ENCODE data around the gene TXLNG. TPM values are rescaled to one million over a fixed set of nuclear protein-coding genes. Genes with fewer than 3 reads are reported as not detected.
"Not testable (repeated sequence)": the region's sequence is repeated elsewhere in the genome, so short reads cannot be mapped to it uniquely, and the experiment has no call there.

TXLNG gene
- total RNA-seq, 1 donor from 2014 or later = 25.8 TPM

- Mint-ChIP-seq H3K4me1 (ENCODE audit: low read depth) (peaks cover 6% of the 10 kb centered on the region), H3K27me3 (no peaks in the 10 kb centered on the region), H3K9me3 (ENCODE audit: low read depth) (peaks cover 4% of the 10 kb centered on the region), H3K27ac (no peak overlapping the region), H3K4me3 (ENCODE audit: low read depth) (no peak overlapping the region), H3K36me3 (ENCODE audit: insufficient read depth) (peaks cover 1% of the 10 kb centered on the region)
- no peak for TF ChIP-seq CTCF (IDR thresholded peaks at IDR 0.05; ENCODE audit: unreplicated experiment)
- no peak for DNase-seq (ENCODE audit: low spot score, unreplicated experiment)
These were observed 11.5 kb upstream of the TXLNG start for GRCh38 chrX:16774746-16775145.

DNA sequence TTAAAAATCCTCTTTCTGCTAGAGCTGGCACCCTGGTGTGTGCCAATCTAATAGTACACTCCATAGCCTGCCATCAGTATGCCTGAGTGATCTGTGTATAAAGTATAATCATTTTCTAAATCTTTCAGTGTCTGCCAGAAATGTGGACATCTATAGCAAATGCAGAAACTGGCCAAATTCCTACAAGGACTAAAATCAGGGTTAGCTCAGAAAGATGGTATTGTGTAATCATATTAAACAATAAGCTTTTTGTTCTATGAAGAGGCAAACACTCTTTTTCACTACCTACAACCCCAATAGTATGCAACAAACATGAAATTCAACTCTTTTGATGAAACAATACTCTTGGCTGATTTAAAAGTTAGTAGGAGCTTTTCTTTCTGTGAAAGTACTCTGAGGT lies 7.7 kb upstream of the TXLNG start:
- no peak for DNase-seq (ENCODE audit: low spot score, unreplicated experiment)
- H3K4me1 Mint-ChIP-seq (ENCODE audit: low read depth) = no peaks in the 10 kb centered on the region
- no peaks in the 10 kb centered on the region for H3K27me3 Mint-ChIP-seq
- H3K36me3 Mint-ChIP-seq (ENCODE audit: insufficient read depth) = no peaks in the 10 kb centered on the region
- no peak overlapping the region for H3K4me3 Mint-ChIP-seq (ENCODE audit: low read depth)
- H3K27ac Mint-ChIP-seq = no peak overlapping the region
- no peak for TF ChIP-seq CTCF (IDR thresholded peaks at IDR 0.05; ENCODE audit: unreplicated experiment)
- no peaks in the 10 kb centered on the region for H3K9me3 Mint-ChIP-seq (ENCODE audit: low read depth)

DNA sequence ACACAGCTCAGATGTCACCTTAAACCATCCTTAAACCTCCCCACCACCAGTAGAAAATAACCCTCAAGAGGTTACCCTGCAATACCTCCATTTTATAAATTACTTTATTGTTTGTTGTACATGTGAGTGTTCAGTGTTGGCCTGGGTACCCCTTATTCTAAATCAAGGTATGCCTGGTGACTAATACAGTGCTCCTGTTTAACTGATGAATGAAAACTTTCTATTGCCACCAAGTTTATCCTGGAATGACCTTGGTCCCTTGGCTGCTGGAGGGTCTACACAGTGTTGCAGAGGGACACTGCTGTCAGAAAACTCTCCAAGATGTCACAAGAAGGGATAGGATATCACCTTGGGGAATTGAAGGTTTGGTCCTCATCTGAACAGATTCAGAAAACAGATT lies 7.3 kb upstream of the TXLNG start:
- Mint-ChIP-seq H3K27ac (no peak overlapping the region), H3K36me3 (ENCODE audit: insufficient read depth) (no peaks in the 10 kb centered on the region), H3K9me3 (ENCODE audit: low read depth) (no peaks in the 10 kb centered on the region), H3K4me3 (ENCODE audit: low read depth) (no peak overlapping the region), H3K27me3 (no peaks in the 10 kb centered on the region), H3K4me1 (ENCODE audit: low read depth) (no peaks in the 10 kb centered on the region)
- TF ChIP-seq CTCF (IDR thresholded peaks at IDR 0.05; ENCODE audit: unreplicated experiment) = no peak
- DNase-seq (ENCODE audit: low spot score, unreplicated experiment) = no peak

DNA sequence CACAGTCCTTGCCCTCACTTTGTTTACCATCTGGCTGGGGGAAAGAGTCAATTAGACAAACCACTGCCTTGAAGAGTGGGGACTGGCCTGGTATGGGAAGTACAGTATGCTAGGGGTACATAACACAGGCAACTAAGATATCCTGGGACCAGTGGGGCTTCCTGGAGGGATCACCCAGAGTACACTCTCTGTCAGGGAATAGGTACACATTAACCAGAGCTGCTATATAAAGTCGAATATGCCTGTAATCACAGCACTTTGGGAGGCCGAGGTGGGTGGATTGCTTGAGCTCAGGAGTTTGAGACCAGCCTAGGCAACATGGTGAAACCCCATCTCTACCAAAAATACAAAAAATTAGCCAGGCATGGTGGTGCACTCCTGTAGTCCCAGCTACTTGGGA lies 6.5 kb upstream of the TXLNG start:
- H3K9me3 Mint-ChIP-seq (ENCODE audit: low read depth); H3K36me3 Mint-ChIP-seq (ENCODE audit: insufficient read depth); DNase-seq (ENCODE audit: low spot score, unreplicated experiment); H3K4me3 Mint-ChIP-seq (ENCODE audit: low read depth); H3K27me3 Mint-ChIP-seq; H3K27ac Mint-ChIP-seq; H3K4me1 Mint-ChIP-seq (ENCODE audit: low read depth): not testable (repeated sequence)

GRCh38 chrX:16783452-16783851 lies 2.8 kb upstream of the TXLNG start:
- no peaks in the 10 kb centered on the region for H3K9me3 Mint-ChIP-seq (ENCODE audit: low read depth)
- H3K27me3 Mint-ChIP-seq = no peaks in the 10 kb centered on the region
- no peak overlapping the region for H3K4me3 Mint-ChIP-seq (ENCODE audit: low read depth)

GRCh38 chrX:16784440-16784839 lies 1.8 kb upstream of the TXLNG start:
- peaks cover 12% of the 10 kb centered on the region for H3K4me1 Mint-ChIP-seq (ENCODE audit: low read depth)
- H3K4me3 Mint-ChIP-seq (ENCODE audit: low read depth); H3K9me3 Mint-ChIP-seq (ENCODE audit: low read depth); DNase-seq (ENCODE audit: low spot score, unreplicated experiment); H3K27ac Mint-ChIP-seq; H3K36me3 Mint-ChIP-seq (ENCODE audit: insufficient read depth); H3K27me3 Mint-ChIP-seq: not testable (repeated sequence)

More at GRCh38 chrX:16783452-16783851, 2.8 kb upstream of the TXLNG start:
- Mint-ChIP-seq H3K36me3 (ENCODE audit: insufficient read depth) (no peaks in the 10 kb centered on the region), H3K4me1 (ENCODE audit: low read depth) (peaks cover 12% of the 10 kb centered on the region), H3K27ac (no peak overlapping the region)
- no peak for TF ChIP-seq CTCF (IDR thresholded peaks at IDR 0.05; ENCODE audit: unreplicated experiment)
- no peak for DNase-seq (ENCODE audit: low spot score, unreplicated experiment)
